DND-41 (cell line): ENCODE results near the gene ITGA6.

Source experiments
- CTCF ChIP-seq: IDR thresholded peaks from 2 replicates; pipeline ENCODE4 v1.5.1; 2012; ENCODE audit warnings: borderline replicate concordance, low read length, moderate library complexity, mild to moderate bottlenecking; ENCODE audit not compliant: poor library complexity, severe bottlenecking; ENCODE audit errors: extremely low read depth
- EZH2 ChIP-seq: IDR thresholded peaks from 3 replicates; pipeline ENCODE4 v1.6.1; 2012; ENCODE audit warnings: borderline replicate concordance, low read depth, mild to moderate bottlenecking, moderate library complexity, low read length, inconsistent platforms; ENCODE audit not compliant: severe bottlenecking

DNA sequence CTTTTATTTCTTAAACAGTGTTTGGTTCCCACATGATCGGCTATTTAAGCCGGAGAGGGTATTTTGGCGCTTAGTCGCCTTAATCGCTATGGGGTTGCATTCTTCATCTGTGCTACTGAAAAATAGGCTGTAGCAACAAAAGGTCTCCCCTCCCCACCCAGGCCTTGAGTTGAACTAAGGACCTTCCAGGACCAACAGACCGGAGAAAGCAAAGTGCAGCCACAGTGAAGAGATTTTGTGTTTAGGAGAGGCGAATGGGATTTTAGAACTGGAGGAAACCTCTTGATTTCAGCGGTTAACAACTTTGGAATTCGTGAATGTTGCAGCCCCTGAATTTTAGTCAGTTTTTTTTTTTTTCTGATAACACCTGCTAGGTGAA is 1.4 kb downstream of the ITGA6 start:
- TF ChIP-seq CTCF: no peak
- no peak for TF ChIP-seq EZH2
